BE2C (cell line): ENCODE measurements around the gene SESN1.

Experiments
- DNase-seq: peaks from one replicate; pipeline ENCODE4 v3.0.0-alpha.2; 2020
- H3K27me3 ChIP-seq: fragments of 250-450 bp; sonication (Bioruptor Pico); 2 replicates; pipeline ENCODE4 v1.5.1; 2020; ENCODE audit warnings: mild to moderate bottlenecking
- H3K36me3 ChIP-seq: fragments of 250-450 bp; sonication (Bioruptor Pico); 2 replicates; pipeline ENCODE4 v1.5.1; 2020; ENCODE audit warnings: mild to moderate bottlenecking
- H3K4me1 ChIP-seq: fragments of 250-450 bp; sonication (Bioruptor Pico); 2 replicates; pipeline ENCODE4 v1.5.1; 2020
- H3K4me3 ChIP-seq: 2 replicates; pipeline ENCODE4 v1.5.1; 2011; ENCODE audit warnings: low read depth, low read length
- H3K9me3 ChIP-seq: fragments of 250-450 bp; sonication (Bioruptor Pico); 2 replicates; pipeline ENCODE4 v1.5.1; 2020
- CTCF ChIP-seq: IDR thresholded peaks from 2 replicates; pipeline ENCODE4 v1.5.1; 2012; ENCODE audit warnings: mild to moderate bottlenecking, low read depth, low read length

The SESN1 gene

GRCh38 chr6:108993876-108994275 is 100.8 kb downstream of the SESN1 start:
- Histone ChIP-seq H3K36me3 (peaks cover 5% of the 10 kb centered on the region; the same call in 1 of the 2 replicates), H3K4me3 (no peak overlapping the region), H3K9me3 (no peaks in the 10 kb centered on the region), H3K4me1 (no peaks in the 10 kb centered on the region), H3K27me3 (no peaks in the 10 kb centered on the region)
- TF ChIP-seq CTCF: no peak
- DNase-seq: no peak

GRCh38 chr6:108989700-108990099 is 104.9 kb downstream of the SESN1 start:
- Histone ChIP-seq H3K36me3 (peaks cover 14% of the 10 kb centered on the region; the same call in 1 of the 2 replicates), H3K9me3 (peaks cover under 1% of the 10 kb centered on the region; the same call in 1 of the 2 replicates), H3K4me3 (no peak overlapping the region), H3K27me3 (no peaks in the 10 kb centered on the region), H3K4me1 (no peaks in the 10 kb centered on the region)
- no peak for TF ChIP-seq CTCF
- no peak for DNase-seq

GRCh38 chr6:108988765-108989164 is 105.9 kb downstream of the SESN1 start:
- H3K27me3 ChIP-seq: no peaks in the 10 kb centered on the region
- no peaks in the 10 kb centered on the region for H3K4me1 ChIP-seq
- H3K9me3 ChIP-seq: peaks cover 3% of the 10 kb centered on the region; the same call in 1 of the 2 replicates
- no peak for DNase-seq
- H3K36me3 ChIP-seq: peaks cover 14% of the 10 kb centered on the region; the same call in 1 of the 2 replicates
- TF ChIP-seq CTCF: no peak
- no peak overlapping the region for H3K4me3 ChIP-seq

- no peaks in the 10 kb centered on the region for H3K27me3 ChIP-seq
- peaks cover 3% of the 10 kb centered on the region; the same call in 1 of the 2 replicates for H3K9me3 ChIP-seq
- no peak for TF ChIP-seq CTCF
- H3K36me3 ChIP-seq: peaks cover 14% of the 10 kb centered on the region; the same call in 1 of the 2 replicates
- H3K4me3 ChIP-seq: no peak overlapping the region
- DNase-seq: no peak
- no peaks in the 10 kb centered on the region for H3K4me1 ChIP-seq
Measured at GRCh38 chr6:108988296-108988695, 106.3 kb downstream of the SESN1 start.

GRCh38 chr6:108987156-108987555 is 107.5 kb downstream of the SESN1 start:
- no peaks in the 10 kb centered on the region for H3K27me3 ChIP-seq
- H3K36me3 ChIP-seq: peaks cover 8% of the 10 kb centered on the region; the same call in 1 of the 2 replicates
- no peak overlapping the region for H3K4me3 ChIP-seq
- H3K9me3 ChIP-seq: peaks cover 3% of the 10 kb centered on the region; the same call in 1 of the 2 replicates
- no peak for TF ChIP-seq CTCF
- no peaks in the 10 kb centered on the region for H3K4me1 ChIP-seq
- DNase-seq: no peak

- Histone ChIP-seq H3K27me3 (no peaks in the 10 kb centered on the region), H3K4me1 (no peaks in the 10 kb centered on the region), H3K9me3 (peaks cover 3% of the 10 kb centered on the region; the same call in 1 of the 2 replicates), H3K4me3 (no peak overlapping the region), H3K36me3 (peaks cover 8% of the 10 kb centered on the region; the same call in 1 of the 2 replicates)
- DNase-seq: no peak
- TF ChIP-seq CTCF: no peak
Measured at GRCh38 chr6:108985301-108985700, 109.3 kb downstream of the SESN1 start.
